Left kidney (tissue), 8 donors: ENCODE measurements around the gene NPHP4. TPM values are rescaled to one million over a fixed set of nuclear protein-coding genes. Genes with fewer than 3 reads are reported as not detected.
A peak's percentile ranks its signal among the peaks of the same experiment; 100 is the strongest.

Experiments used
- DNase-seq: peaks from one replicate; pipeline ENCODE4 v3.0.0-alpha.2; 2013
- long read RNA-seq, 8 donors: transcript quantifications; one replicate each; lab custom pipeline, GENCODE V29; 2026
- polyA plus RNA-seq: library from polyadenylated mRNA; unstranded; fragments of 120-200 nt; gene quantifications from one replicate; pipeline ENCODE4 v1.2.1, GENCODE V29; 2013; ENCODE audit not compliant: insufficient read length

NPHP4 gene
- polyA plus RNA-seq = 12.9 TPM
- long read RNA-seq, donor 1 = 0 reads
- long read RNA-seq, donor 2 = 0 reads
- long read RNA-seq, donor 3 = 0 reads
- long read RNA-seq, donor 4 = 0 reads
- long read RNA-seq, donor 5 = 0 reads
- long read RNA-seq, donor 6 = 0 reads
- long read RNA-seq, donor 7 = 0 reads
- long read RNA-seq, donor 8, partial matches to known transcripts = 8 of 8 reads
- long read RNA-seq, donor 8, other reads (novel, unspliced or antisense) = 0 of 8 reads

- peak; percentile 100 for DNase-seq
Measured at GRCh38 chr1:5992026-5992813, at the start of gene NPHP4. TSS of gene NPHP4 (minus strand) at chr1:5992425. CDS start at chr1:5986289, 6,136 bp downstream.

- DNase-seq = no peak
Measured at GRCh38 chr1:6041432-6042062, 49.3 kb upstream of the NPHP4 start.

DNA sequence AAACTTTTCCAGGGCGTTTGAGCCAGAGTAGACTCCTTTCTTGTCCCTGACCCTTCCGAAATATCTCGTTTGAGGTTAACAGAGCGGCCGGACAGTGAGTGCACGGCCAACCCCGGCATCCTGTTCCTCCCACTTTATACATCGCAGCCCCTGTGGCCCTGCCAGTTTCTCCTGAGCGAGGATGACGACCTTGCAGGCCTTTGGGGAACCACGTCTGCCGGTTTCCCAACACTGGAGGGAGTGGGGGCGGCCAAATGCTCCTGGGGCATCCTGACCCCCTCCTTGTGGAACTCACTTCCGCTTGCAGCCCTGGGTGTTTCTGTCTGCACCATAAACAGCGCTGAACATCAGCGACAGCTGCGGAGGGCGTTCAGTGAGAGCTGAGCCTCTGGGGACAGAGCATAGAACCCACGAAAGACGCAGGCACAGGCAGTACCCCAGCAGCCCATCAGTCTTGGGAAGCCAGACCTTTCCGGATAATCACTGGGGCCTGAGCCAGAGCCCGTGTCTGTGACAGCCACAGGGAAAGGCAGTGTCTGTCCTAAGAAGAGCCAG is 48.7 kb upstream of the NPHP4 start:
- no peak for DNase-seq

GRCh38 chr1:6040444-6040843 is 48.2 kb upstream of the NPHP4 start:
- no peak for DNase-seq

GRCh38 chr1:6039031-6039430 is 46.8 kb upstream of the NPHP4 start:
- no peak for DNase-seq

- DNase-seq = no peak
Measured at GRCh38 chr1:6038603-6039002, 46.4 kb upstream of the NPHP4 start.

- no peak for DNase-seq
Measured at GRCh38 chr1:6037338-6037762, 45.1 kb upstream of the NPHP4 start.

DNA sequence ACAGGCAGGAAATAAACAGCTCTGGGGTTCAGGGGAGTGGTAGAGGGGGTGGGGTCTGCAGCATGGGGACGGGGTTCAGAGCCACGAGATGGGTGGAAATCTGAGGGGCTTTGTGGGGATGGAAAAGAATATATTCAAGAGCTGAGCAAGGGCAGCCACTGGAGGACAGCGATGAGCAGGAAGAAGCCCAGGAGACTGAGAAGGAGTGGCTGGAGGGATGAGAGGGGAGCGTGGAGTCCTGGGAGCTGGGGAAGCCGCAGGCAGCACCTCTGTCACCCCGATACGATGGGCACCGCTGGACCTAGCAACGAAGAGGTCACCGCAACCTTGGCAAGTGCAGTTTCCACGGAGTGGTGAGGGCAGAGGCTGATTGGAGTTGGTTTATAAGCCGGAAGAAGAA is 43.5 kb upstream of the NPHP4 start:
- no peak for DNase-seq

GRCh38 chr1:6035303-6035702 is 43.1 kb upstream of the NPHP4 start:
- DNase-seq = no peak

GRCh38 chr1:6034750-6035096 is 42.5 kb upstream of the NPHP4 start:
- no peak for DNase-seq

GRCh38 chr1:6033986-6034749 is 41.9 kb upstream of the NPHP4 start:
- DNase-seq = no peak

DNA sequence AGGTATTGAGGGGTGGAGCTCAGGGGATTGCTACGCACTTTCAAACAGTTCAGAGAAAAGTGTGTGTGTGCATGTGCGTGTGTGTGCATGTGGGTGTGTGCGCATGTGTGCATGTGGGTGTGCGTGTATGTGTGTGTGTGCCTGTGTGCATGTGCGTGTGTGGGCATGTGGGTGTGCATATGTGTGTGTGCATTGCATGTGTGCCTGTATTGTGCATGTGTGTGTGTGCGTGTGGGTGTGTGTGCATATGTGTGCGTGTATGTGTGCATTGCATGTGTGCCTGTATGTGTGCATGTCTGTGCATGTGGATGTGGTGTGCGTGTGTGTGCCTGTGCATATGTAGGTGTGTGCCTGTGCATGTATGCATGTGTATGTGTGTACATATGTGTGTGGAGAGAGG is 40.9 kb upstream of the NPHP4 start:
- no peak for DNase-seq

- DNase-seq = no peak
Measured at GRCh38 chr1:6030547-6031261, 38.5 kb upstream of the NPHP4 start.

DNA sequence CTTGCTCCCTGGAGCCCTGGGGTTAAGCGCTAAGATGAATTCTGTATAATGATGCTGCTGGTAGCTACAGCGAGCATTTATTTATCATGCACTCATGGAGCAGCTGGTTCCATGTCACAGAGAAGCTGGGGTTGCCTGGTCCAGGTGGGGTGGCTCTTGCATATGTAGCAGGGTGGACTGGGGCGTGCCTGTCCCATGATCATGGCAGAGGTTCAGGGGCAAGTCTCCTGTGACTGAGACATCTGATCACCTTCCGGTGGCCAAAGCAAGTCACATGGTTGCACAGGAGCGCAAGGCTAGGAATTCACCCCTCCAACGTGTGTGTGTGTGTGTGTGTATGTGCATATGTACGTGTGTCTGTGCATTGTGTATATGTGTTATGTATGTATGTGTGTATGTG is 37.9 kb upstream of the NPHP4 start:
- no peak for DNase-seq

DNA sequence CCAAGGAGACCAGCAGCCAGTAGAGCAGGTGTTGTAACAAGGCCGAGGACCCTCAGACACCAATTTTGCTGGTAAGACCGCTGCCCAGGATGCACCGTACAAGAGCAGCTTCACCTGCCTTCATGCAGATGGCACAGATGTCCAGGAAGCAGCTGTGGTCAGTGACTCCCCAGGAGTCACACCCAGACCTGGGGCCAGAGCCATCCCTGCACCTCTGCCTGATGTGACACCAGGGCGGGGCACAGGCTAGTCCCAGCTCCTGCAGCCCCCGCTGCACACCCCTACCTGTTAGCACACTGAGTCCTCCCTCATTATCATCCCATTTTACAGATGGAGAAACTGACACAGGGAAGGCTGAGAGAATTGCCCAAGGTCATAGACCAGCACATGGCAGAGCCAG is 37.1 kb upstream of the NPHP4 start:
- no peak for DNase-seq

- no peak for DNase-seq
Measured at GRCh38 chr1:6028042-6028850, 36.0 kb upstream of the NPHP4 start.

GRCh38 chr1:6027591-6027990 is 35.4 kb upstream of the NPHP4 start:
- DNase-seq = no peak

DNA sequence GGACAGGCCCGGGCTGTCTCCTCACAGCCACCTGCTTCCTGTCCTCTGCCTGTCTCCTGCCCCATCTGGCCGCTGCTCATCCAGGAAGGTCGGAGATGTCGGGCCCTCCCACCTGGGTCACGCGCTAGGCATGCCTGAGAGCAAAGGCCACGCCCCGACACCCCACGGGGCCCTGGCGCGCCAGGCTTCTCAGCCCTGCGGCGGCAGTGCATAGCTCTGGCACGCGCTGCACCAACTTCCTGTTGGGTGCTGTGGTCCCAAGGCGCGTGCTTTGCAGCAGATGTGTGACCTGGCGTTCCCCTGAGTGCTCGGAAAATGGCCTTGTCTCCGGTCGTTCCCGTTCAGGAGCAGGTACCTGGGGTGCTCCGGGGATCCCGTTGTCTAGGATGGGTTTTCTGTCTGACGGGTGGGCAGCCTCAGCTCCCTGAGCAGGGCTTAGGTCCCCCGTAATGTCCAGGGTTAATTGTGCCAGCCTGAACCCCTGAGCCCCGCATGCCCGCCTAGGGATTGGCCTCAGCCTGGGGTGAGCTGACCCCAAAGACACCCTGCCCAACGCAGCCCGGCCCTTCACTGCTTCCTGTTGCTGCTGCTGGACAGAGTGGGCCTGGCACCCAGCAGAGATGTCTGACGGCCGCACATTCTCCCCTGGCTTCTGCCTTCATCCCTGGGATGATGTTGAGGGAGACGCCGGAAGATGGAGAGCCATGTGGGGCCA is 34.0 kb upstream of the NPHP4 start:
- DNase-seq = no peak

DNA sequence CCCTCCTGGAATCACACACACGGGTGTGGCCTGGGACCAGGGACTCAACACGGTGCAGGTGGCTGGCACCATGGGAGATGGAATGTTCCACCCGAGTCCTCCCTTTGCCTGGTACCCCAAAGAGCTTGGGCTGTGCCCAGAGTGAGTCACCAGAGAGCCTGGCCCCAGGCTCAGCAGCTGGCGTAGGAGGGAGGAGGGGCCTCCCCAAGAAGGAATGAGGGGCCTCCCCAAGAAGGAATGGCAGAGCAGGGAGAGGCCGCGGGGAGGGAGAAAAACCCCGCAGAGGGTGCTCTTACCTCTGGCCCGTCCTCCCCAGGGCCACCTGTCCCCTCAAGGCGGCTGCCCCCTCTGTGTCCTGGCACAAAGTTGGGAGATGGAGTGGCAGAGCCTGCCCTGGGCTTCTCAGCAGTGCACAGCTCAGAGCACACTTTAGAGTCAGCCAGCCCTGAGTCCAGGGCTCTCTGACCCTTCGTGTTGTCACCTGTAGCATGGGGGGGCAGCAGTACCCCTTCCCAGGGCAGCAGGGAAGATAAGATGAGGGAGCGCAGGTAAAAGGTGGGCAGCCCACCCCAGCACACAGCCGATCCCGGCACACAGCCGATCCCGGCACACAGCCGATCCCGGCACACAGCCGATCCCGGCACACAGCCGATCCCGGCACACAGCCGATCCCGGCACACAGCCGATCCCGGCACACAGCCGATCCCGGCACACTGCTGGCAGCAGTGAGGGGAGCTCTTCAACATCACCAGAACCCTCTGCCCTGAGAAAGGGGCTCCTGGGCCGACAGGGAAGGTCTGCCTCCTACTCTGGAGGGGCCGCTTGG is 33.3 kb upstream of the NPHP4 start:
- DNase-seq = no peak
